C1 segment of cervical spinal cord (tissue), 14 donors: ENCODE results near the gene GLYR1.

Experiments
- DNase-seq, 14 donors: peaks; one replicate each; lab custom pipeline; 2025; lab: John Stamatoyannopoulos, UW

The GLYR1 gene

DNA sequence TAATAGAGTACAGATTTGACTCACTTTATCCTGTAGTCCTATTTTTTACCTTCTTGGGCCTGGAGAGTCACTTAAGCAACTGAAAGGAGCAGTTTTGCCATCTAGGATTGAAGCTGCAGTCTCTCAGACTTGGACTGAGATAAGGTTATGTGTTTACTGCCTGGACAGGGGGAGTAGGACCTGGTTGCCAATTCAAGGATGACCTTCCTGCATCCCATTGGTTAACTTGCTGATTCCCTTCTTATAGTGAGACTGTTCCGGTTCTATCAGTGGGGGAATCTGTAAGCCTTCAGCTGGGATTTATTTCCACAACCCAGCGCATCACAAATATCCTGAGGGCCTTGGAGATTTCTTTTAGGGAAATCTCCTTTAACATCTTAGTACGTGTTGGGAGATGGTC, 3.1 kb upstream of the GLYR1 start:
- DNase-seq: no peak

DNA sequence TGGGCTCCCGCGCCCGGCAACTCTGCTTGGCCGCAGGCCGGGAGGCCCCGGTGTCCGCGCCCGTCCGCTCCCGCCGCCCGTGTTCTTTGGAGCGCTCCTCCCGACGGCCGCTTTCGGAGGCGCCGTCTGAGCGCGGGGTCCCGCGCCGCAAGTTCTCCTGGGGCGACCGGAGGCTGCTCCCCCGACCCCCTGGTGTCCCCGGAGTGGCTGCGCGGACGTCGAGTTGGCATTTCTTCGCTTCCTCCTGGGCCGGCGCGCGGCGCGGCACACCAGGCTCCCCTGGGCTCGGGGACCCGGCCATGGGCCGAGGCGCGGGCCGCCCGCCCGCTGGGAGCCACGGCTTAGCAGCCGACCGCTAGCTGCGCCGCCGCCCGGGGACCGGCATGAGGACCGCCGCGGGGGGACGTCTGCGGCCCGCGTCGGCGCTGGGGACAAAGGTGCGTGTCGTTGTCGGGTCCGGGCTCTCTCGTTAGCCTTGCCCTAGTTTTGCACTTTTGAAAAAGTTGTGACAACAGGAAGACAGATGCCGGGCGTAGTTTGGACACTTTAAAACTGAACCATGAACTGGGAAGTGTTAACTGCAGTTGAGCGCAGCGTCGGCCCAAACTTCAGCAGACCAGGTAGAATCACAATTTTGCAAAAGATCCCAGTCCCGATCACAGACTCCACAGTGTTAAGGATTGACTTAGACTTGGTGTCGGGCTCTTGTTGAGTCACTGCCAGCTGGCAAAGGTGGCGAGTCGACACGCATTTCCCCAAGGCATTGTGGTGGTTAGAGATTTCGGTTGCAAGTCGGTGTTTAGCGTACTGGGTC, 893 bp upstream of the GLYR1 start:
- peak in 7 of 14 donors; percentile 6 to 48 (median 34) for DNase-seq

GRCh38 chr16:4846503-4846900, 586 bp downstream of the GLYR1 start:
- peak in 11 of 14 donors; percentile 20 to 75 (median 47) for DNase-seq

- DNase-seq: no peak
Measured at GRCh38 chr16:4840984-4841383, 6.1 kb downstream of the GLYR1 start.

GRCh38 chr16:4839942-4840341, 7.1 kb downstream of the GLYR1 start:
- no peak for DNase-seq

GRCh38 chr16:4837733-4838501, 9.2 kb downstream of the GLYR1 start:
- no peak for DNase-seq

DNA sequence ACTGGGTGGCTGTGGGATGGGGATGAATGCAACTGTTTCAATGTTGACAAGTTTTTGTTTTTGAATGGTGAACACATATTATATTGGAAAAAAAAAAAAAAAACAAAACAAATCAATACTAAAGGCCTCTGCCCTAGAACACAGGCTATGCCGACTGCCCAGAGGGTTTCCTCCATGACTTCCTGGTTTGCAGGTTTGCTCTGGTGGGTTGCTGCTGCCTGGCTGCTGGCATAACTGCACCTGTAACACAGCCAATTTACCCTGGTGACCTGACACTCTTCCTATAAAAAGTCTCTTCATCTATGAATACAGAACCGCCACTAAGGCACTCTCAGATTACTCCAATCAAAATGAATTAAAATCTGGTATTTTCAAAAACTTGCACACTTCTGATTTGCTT, 10.4 kb downstream of the GLYR1 start:
- DNase-seq: no peak

DNA sequence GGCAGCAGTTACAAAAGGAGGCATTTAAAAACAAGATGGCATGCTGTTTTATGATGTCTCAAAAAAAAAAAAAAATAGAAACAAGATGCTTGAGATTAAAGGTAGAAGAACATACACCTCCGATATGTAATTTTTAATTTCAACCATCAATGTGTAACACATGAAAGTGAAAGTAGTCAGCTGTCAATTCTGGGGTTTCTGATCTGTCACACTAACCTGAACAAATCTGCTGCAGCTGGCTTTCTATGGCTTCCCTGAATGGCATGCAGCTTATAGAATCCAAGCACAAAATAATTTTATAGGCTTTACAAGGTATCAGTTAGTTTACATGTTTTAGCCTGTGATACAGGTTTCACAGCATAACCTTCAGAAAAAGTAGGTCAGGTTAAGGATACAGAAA, 13.5 kb downstream of the GLYR1 start:
- DNase-seq: no peak

DNA sequence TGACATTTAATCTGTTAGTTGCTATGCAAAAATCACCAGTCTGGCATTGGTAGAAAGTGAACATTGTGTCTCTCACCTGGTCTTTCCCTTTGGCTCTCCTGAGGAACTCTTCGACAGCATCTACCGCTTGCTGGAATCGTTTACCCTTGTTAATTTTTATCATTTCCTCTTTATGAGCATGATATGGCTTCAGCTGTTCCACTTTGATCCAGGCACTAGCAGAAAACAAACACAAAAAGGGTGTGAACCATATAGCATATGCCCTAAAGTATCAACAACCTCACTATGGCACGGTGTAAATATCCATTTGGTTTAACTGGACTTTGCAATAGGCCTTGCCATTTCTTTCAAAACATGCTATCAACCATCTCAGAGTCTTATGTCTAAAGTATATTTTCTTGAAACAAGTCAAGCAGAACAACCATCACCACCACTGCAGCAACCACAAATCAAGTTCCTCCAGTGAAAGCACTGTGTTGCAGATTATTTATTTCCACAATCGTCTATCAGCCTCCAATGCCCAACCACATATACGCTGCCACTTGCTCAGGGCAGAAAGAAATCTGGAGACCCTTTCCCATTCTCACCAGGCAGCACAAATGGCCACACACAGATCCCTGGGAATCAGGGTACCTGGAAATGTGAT, 14.3 kb downstream of the GLYR1 start:
- no peak for DNase-seq

DNA sequence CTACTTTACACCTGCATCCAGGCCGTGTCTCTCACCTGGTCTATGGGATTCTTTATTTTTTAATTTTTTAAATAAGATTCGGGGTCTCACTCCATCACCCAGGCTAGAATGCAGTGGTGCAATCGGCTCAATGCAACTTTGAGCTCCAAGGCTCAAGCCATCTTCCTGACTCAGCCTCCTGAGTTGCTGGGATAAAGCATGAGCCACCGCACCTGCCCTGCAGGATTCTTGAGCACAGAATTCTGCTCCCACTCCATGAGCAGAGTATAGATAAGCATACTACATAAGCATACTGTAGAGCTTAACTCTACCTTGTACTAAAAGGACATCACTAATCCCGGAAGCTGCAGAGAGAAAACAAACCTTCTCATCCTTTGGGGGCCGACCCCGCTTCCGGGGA, 15.5 kb downstream of the GLYR1 start:
- DNase-seq: no peak

DNA sequence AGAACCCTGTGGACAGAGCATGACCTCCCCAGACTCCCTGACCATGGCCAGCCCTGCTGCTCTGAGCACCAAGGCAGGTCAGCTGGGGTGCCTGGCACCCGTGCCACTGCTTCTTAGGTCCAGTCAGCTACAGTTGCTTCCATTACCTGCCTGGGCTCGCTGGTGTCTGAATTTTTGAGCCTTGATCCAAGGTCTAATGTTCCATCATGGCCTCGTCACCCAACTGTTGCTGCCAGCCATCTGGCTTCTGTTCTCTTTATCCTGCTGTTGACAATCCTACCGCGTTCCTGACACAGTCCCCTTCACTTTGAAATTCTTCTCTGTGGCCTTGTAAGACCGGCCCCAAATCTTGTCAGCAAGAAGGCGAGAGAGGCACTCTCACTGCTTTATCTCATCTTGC, 16.7 kb downstream of the GLYR1 start:
- no peak for DNase-seq

GRCh38 chr16:4828567-4829321, 18.3 kb downstream of the GLYR1 start:
- DNase-seq: no peak

GRCh38 chr16:4826980-4827379, 20.1 kb downstream of the GLYR1 start:
- no peak for DNase-seq

- no peak for DNase-seq
Measured at GRCh38 chr16:4826526-4826925, 20.6 kb downstream of the GLYR1 start.

GRCh38 chr16:4825196-4825595, 21.9 kb downstream of the GLYR1 start:
- no peak for DNase-seq

DNA sequence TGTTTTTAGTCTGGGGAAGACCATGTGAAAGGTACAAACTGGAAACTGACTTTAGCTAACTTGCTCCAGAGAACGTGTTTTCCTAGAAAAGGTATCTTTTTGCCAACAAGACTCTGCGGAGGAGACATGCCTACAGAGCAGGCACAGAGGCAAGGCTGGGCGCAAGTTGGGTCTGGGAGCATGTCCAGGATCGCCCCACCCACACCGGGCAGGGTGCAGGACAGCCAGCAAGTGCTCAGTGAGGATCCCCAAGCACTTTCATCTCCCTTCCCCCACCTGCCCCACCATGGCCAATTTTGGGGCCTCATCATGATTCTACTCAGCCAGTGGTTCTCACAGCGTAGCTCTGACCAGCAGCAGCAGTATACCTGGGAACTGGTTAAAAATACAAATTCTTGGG, 26.4 kb downstream of the GLYR1 start:
- DNase-seq: no peak

DNA sequence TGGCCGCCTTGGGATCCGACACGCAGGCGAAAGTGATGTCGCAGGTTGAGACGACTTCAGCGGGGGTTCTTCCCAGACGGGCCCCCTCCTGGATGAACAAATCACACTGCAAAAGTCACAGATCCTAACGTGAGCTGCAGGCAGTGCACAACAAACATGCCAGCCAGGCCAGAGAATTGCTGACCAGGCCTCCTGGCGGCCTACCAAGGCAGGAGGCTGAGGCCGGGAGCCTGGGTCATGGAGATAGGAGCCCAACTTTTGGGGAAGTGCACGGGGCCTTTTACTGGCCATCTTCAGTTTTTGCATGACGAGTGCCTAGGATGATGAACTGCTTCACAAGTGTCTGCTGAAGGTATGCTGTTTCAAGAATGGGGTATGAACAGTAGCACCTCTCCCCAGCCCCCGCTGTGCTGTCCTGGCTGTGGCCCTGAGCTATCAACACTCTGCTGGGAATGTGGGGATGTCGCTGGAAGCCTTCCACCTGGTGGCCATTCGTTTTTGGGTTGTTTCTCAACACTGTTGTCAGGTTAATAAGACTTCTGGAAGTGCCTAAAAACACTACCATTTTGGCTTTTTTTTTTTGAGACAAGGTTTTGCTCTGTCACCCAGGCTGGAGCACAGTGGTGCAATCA, 32.4 kb downstream of the GLYR1 start:
- DNase-seq: no peak

DNA sequence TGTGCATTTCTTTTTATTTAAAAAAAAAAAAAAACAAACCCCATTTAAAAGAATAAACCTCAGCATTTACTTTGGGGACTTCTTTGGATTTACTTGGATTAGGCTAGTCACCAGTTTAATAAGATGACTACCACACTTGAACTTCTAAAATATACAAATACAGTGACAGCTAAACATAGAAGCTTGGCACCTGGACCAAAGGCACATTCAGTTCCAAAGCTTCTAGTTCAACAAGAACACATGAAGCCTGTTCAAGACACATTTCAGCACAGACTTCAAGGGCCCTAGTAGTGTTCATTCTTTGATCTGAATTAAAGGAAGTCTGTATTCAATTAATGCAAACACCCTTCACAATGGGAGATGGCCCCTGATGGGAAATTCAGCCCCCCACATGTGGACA, 33.0 kb downstream of the GLYR1 start:
- no peak for DNase-seq

DNA sequence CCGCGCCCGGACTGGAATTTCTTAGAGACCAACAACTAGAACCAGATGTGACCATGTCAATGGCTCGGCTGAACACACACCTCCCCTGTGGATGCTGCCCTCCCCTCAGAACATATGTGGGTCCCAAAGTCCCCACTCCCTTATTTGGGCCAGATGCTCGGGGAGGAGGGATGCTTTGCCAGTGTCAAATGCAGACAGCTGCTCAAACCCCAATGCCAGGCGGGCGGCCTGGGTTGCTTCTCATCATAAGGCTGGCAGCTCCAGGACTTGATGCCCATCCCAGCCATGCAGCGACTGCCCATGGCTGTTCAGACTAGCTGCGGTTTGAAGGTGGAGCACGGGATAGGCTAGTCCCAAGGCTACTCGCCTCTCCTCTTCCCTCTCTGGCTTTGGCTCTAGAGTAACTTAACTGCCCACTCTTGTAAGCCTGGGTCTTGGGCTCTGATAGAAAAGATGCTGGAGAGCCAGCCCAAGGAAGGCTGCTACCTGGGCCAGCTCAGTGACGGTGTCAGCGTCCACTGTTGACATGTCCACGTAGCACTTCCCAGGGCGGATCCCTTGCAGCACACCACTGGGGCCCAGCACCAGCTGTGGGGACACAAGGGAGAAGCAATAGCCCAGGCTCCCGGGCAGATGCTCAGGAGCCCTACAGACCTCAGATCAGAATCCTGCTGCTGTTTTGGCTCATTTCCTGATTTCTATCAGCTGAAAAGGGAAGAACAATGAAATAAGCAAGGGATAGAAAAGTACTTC, 33.7 kb downstream of the GLYR1 start:
- no peak for DNase-seq

- no peak for DNase-seq
Measured at GRCh38 chr16:4811773-4812172, 35.3 kb downstream of the GLYR1 start.

GRCh38 chr16:4811242-4811641, 35.8 kb downstream of the GLYR1 start:
- no peak for DNase-seq
